Upper lobe of left lung (tissue), 4 donors: ENCODE results near the gene URGCP.

Experiments
- CTCF ChIP-seq, 6 experiments: fragments of 450-650 bp in 4 of 6; fragments of 200-600 bp in 2 of 6; sonication (generic) in 2 of 6; IDR thresholded peaks; one replicate each; pipeline ENCODE4 v1.5.1; 2016 to 2019; ENCODE audit warnings: antibody characterized with exemption in 6 of 6
- POLR2AphosphoS5 ChIP-seq, 2 donors: sonication (generic); formaldehyde crosslinking; IDR thresholded peaks; one replicate each; pipeline ENCODE4 v1.5.1; 2017; ENCODE audit warnings: antibody characterized with exemption in 2 of 2

- TF ChIP-seq POLR2AphosphoS5 (IDR thresholded peaks at IDR 0.05) = no peak
- no peak for TF ChIP-seq CTCF (IDR thresholded peaks at IDR 0.05)
Observed at GRCh38 chr7:43953071-43953470, 46.7 kb upstream of the URGCP start.
